OCI-LY1 (cell line): ENCODE measurements around the gene CSNK2A2.

Experiments
- EZH2 ChIP-seq: fragments of 200-600 bp; sonication (generic), shearing (Covaris generic); IDR thresholded peaks from 2 replicates; pipeline ENCODE4 v1.8.0; 2017; ENCODE audit warnings: borderline replicate concordance, mixed run types, mild to moderate bottlenecking, antibody characterized with exemption, low read length, moderate library complexity, mixed read lengths
- TF ChIP-seq, protein P1 (sequence below): fragments of 200-600 bp; sonication (generic), shearing (Covaris generic); IDR thresholded peaks from 2 replicates; pipeline ENCODE4 v1.5.1; 2017; ENCODE audit warnings: mild to moderate bottlenecking, antibody characterized with exemption, low read length, moderate library complexity, mixed read lengths

GRCh38 chr16:58198803-58199411 is 1.0 kb upstream of the CSNK2A2 start:
- TF ChIP-seq, protein P1, sequence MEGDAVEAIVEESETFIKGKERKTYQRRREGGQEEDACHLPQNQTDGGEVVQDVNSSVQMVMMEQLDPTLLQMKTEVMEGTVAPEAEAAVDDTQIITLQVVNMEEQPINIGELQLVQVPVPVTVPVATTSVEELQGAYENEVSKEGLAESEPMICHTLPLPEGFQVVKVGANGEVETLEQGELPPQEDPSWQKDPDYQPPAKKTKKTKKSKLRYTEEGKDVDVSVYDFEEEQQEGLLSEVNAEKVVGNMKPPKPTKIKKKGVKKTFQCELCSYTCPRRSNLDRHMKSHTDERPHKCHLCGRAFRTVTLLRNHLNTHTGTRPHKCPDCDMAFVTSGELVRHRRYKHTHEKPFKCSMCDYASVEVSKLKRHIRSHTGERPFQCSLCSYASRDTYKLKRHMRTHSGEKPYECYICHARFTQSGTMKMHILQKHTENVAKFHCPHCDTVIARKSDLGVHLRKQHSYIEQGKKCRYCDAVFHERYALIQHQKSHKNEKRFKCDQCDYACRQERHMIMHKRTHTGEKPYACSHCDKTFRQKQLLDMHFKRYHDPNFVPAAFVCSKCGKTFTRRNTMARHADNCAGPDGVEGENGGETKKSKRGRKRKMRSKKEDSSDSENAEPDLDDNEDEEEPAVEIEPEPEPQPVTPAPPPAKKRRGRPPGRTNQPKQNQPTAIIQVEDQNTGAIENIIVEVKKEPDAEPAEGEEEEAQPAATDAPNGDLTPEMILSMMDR, result no peak
- TF ChIP-seq EZH2, result no peak
